Hepatic stellate cell (primary cell): ENCODE measurements around the gene SIX2.
"Not testable (repeated sequence)": the region's sequence is repeated elsewhere in the genome, so short reads cannot be mapped to it uniquely, and the experiment has no call there.

Experiments
- DNase-seq: peaks from one replicate; pipeline ENCODE4 v3.0.0; 2011; ENCODE audit warnings: low spot score

The SIX2 gene

GRCh38 chr2:45009303-45009927, at the start of gene SIX2:
SIX2 (minus strand) TSS chr2:45009452; CDS start chr2:45009110, 342 bp downstream.
- DNase-seq, result peak; percentile 93

GRCh38 chr2:45055162-45055605, 45.9 kb upstream of the SIX2 start:
- DNase-seq, result no peak

- DNase-seq, result no peak
Observed at GRCh38 chr2:45053966-45054365, 44.7 kb upstream of the SIX2 start.

- no peak for DNase-seq
Observed at GRCh38 chr2:45052388-45052928, 43.2 kb upstream of the SIX2 start.

GRCh38 chr2:45049569-45050336, 40.5 kb upstream of the SIX2 start:
- DNase-seq, result no peak

- no peak for DNase-seq
Observed at GRCh38 chr2:45047301-45047700, 38.0 kb upstream of the SIX2 start.

GRCh38 chr2:45046786-45047185, 37.5 kb upstream of the SIX2 start:
- DNase-seq, result no peak

GRCh38 chr2:45045706-45046105, 36.5 kb upstream of the SIX2 start:
- no peak for DNase-seq

- DNase-seq, result no peak
Observed at GRCh38 chr2:45044916-45045315, 35.7 kb upstream of the SIX2 start.

GRCh38 chr2:45043174-45043573, 33.9 kb upstream of the SIX2 start:
- DNase-seq, result no peak

GRCh38 chr2:45042401-45042800, 33.1 kb upstream of the SIX2 start:
- DNase-seq, result no peak

- no peak for DNase-seq
Observed at GRCh38 chr2:45040786-45041185, 31.5 kb upstream of the SIX2 start.

GRCh38 chr2:45039804-45040203, 30.6 kb upstream of the SIX2 start:
- DNase-seq, result not testable (repeated sequence)

- DNase-seq, result not testable (repeated sequence)
Observed at GRCh38 chr2:45038861-45039260, 29.6 kb upstream of the SIX2 start.

GRCh38 chr2:45033302-45033701, 24.1 kb upstream of the SIX2 start:
- DNase-seq, result no peak

GRCh38 chr2:45031028-45031427, 21.8 kb upstream of the SIX2 start:
- DNase-seq, result no peak

GRCh38 chr2:45030553-45030952, 21.3 kb upstream of the SIX2 start:
- DNase-seq, result no peak

GRCh38 chr2:45029215-45029614, 20.0 kb upstream of the SIX2 start:
- DNase-seq, result no peak

- DNase-seq, result no peak
Observed at GRCh38 chr2:45028276-45028675, 19.0 kb upstream of the SIX2 start.

- no peak for DNase-seq
Observed at GRCh38 chr2:45026924-45027450, 17.7 kb upstream of the SIX2 start.

- peak; percentile 75 for DNase-seq
Observed at GRCh38 chr2:45024600-45025291, 15.5 kb upstream of the SIX2 start.

GRCh38 chr2:45024097-45024496, 14.8 kb upstream of the SIX2 start:
- no peak for DNase-seq
